Tibial nerve (tissue), 3 donors: Measurements from ENCODE around the gene SPATS2L.

Source experiments
- POLR2A ChIP-seq, 2 donors: fragments of 450-650 bp; IDR thresholded peaks; one replicate each; pipeline ENCODE4 v1.6.1; 2017; ENCODE audit warnings: antibody characterized with exemption in 2 of 2, mild to moderate bottlenecking in 2 of 2, moderate library complexity in 2 of 2
- TF ChIP-seq, protein P1 (sequence below), 5 experiments: fragments of 200-600 bp in 3 of 5; fragments of 450-650 bp in 2 of 5; sonication (generic) in 3 of 5; IDR thresholded peaks; one replicate each; pipeline ENCODE4 v1.5.1; 2016 to 2019; ENCODE audit warnings: antibody characterized with exemption in 5 of 5, mild to moderate bottlenecking in 3 of 5, moderate library complexity in 2 of 5

DNA sequence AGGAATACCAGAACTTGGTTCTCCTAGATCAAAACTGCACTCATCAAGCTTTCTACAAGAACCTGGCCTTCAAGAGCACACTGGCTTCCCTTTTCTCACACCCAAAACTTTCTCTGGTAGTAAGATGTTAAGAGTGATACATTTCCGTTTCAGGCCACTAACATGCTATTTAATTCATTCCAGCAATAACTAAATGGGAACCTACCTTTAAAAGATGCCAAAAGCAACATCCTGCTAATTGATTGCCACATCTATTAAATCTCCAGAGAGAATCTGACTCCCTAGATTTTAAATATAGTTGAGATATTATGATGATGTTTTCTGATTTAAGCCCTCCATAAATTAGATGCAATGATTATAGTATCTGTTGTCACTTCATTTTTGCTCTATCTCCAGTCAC, 131.8 kb downstream of the SPATS2L start:
- TF ChIP-seq POLR2A (IDR thresholded peaks at IDR 0.05): no peak
- TF ChIP-seq, protein P1, sequence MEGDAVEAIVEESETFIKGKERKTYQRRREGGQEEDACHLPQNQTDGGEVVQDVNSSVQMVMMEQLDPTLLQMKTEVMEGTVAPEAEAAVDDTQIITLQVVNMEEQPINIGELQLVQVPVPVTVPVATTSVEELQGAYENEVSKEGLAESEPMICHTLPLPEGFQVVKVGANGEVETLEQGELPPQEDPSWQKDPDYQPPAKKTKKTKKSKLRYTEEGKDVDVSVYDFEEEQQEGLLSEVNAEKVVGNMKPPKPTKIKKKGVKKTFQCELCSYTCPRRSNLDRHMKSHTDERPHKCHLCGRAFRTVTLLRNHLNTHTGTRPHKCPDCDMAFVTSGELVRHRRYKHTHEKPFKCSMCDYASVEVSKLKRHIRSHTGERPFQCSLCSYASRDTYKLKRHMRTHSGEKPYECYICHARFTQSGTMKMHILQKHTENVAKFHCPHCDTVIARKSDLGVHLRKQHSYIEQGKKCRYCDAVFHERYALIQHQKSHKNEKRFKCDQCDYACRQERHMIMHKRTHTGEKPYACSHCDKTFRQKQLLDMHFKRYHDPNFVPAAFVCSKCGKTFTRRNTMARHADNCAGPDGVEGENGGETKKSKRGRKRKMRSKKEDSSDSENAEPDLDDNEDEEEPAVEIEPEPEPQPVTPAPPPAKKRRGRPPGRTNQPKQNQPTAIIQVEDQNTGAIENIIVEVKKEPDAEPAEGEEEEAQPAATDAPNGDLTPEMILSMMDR (IDR thresholded peaks at IDR 0.05): no peak
